ENCODE data around the gene GDI1.

GRCh38 chrX:154458954-154459778, 22.2 kb downstream of the GDI1 start:
- TF ChIP-seq POLR2A (IDR thresholded peaks at IDR 0.05; ENCODE audit: low read depth, low read length) (no peak), POLR2AphosphoS5 (IDR thresholded peaks at IDR 0.05; ENCODE audit: low read depth, low read length) (no peak)
